ENCODE results near the gene TNPO3. TPM values are rescaled to one million over a fixed set of nuclear protein-coding genes. Genes with fewer than 3 reads are reported as not detected.

Gene TNPO3
- polyA plus RNA-seq, 1 of the 3 experiments (the other 2 are of a cell fraction), result 27.8 TPM

- WGBS (ENCODE audit: low lambda C conversion rate), result 86% methylated on average over 3 of the region's 7 CpGs
- H3K4me3 ChIP-seq (ENCODE audit: low read depth in 2 of 2, low read length in 1 of 2), result no peak overlapping the region
- H4K20me1 ChIP-seq (ENCODE audit: insufficient read depth), result no peaks in the 10 kb centered on the region
- peaks cover 3% of the 10 kb centered on the region for H3F3A ChIP-seq (replicated peaks; ENCODE audit: insufficient read depth)
- H3K4me2 ChIP-seq, result no peak overlapping the region
- CTCF ChIA-PET, result interaction anchor here (0.7 to 2.5 kb wide), 8 partner anchors 12 to 152 kb away, joined by 3 to 12 read pairs (median 3); no protein-coding TSS in a partner anchor
- H3K27ac ChIP-seq (ENCODE audit: low read depth in 2 of 2, low read length in 1 of 2), result no peak overlapping the region
- H3K4me1 ChIP-seq (ENCODE audit: control insufficient read depth in 1 of 2, insufficient read depth in 2 of 2, low read depth in 1 of 2, low read length in 1 of 2), result peaks cover 3 to 11% of the 10 kb centered on the region in 2 experiments; a peak in 1 of 4 replicates
- DNase-seq, result peak; percentile 35
- H3K9ac ChIP-seq, result no peak overlapping the region
- no peak overlapping the region for H2AFZ ChIP-seq (ENCODE audit: low read depth)
- no peaks in the 10 kb centered on the region for H3K36me3 ChIP-seq (replicated peaks in 1 of 2; ENCODE audit: control insufficient read depth in 1 of 2, insufficient read depth in 2 of 2, low read length in 1 of 2)
- TF ChIP-seq FOSL2 (IDR thresholded peaks at IDR 0.05; ENCODE audit: borderline replicate concordance, low read depth) (no peak), RAD21 (IDR thresholded peaks at IDR 0.05; ENCODE audit: low read length) (no peak), CHD2 (IDR thresholded peaks at IDR 0.05; ENCODE audit: low read length, partially characterized antibody) (no peak), POLR2AphosphoS5 (IDR thresholded peaks at IDR 0.05; ENCODE audit: low read depth, low read length) (no peak), JUND (IDR thresholded peaks at IDR 0.05) (no peak), SMC3 (IDR thresholded peaks at IDR 0.05; ENCODE audit: low read depth, low read length) (no peak), PBX3 (IDR thresholded peaks at IDR 0.05) (no peak), SIN3A (IDR thresholded peaks at IDR 0.05; ENCODE audit: borderline replicate concordance, low read depth, low read length) (no peak), IRF3 (IDR thresholded peaks at IDR 0.05; ENCODE audit: low read depth, low read length) (no peak)
- H3K9me2 ChIP-seq, result no peaks in the 10 kb centered on the region
- no peaks in the 10 kb centered on the region for H3K79me2 ChIP-seq (ENCODE audit: insufficient read depth)
- no peaks in the 10 kb centered on the region for H3K9me3 ChIP-seq
- POLR2A ChIA-PET, result no interaction called here
- H3K27me3 ChIP-seq (ENCODE audit: insufficient read depth), result peaks cover 40% of the 10 kb centered on the region
Observed at GRCh38 chr7:128939075-128939860, 115.6 kb downstream of the TNPO3 start.

- no peaks in the 10 kb centered on the region for H3K9me3 ChIP-seq
- peaks cover 3% of the 10 kb centered on the region for H3F3A ChIP-seq (replicated peaks; ENCODE audit: insufficient read depth)
- WGBS (ENCODE audit: low lambda C conversion rate), result 36% methylated on average over 25 of the region's 30 CpGs
- H3K9ac ChIP-seq, result peak overlapping the region; percentile 10
- TF ChIP-seq RXRA (IDR thresholded peaks at IDR 0.05; ENCODE audit: borderline replicate concordance, low read depth) (no peak), ELF1 (IDR thresholded peaks at IDR 0.05) (no peak), SIN3A (IDR thresholded peaks at IDR 0.05; ENCODE audit: borderline replicate concordance, low read depth, low read length) (no peak), EZH2phosphoT487 (IDR thresholded peaks at IDR 0.05; ENCODE audit: borderline replicate concordance, low read depth) (no peak), CTCF (IDR thresholded peaks at IDR 0.05) (no peak), TEAD4 (IDR thresholded peaks at IDR 0.05; ENCODE audit: borderline replicate concordance, insufficient read depth) (no peak), FOXM1 (IDR thresholded peaks at IDR 0.05; ENCODE audit: low read depth) (no peak), TAF1 (IDR thresholded peaks at IDR 0.05; ENCODE audit: borderline replicate concordance, low read depth, low read length) (no peak), CHD2 (IDR thresholded peaks at IDR 0.05; ENCODE audit: low read length, partially characterized antibody) (no peak)
- peak overlapping the region; percentile 60 to 68 for H3K4me3 ChIP-seq (ENCODE audit: low read depth in 2 of 2, low read length in 1 of 2)
- H3K79me2 ChIP-seq (ENCODE audit: insufficient read depth), result no peaks in the 10 kb centered on the region
- no peak overlapping the region for H3K27ac ChIP-seq (ENCODE audit: low read depth in 2 of 2, low read length in 1 of 2)
- ChIA-PET POLR2A (interaction anchor here (0.5 to 1.3 kb wide), 3 partner anchors 10 to 280 kb away, joined by 3 to 7 read pairs (median 4); no protein-coding TSS in a partner anchor), CTCF (interaction anchor here (1.7 kb wide), 1 partner anchor 35 kb away, joined by 5 read pairs; no protein-coding TSS in a partner anchor)
- no peaks in the 10 kb centered on the region for H3K36me3 ChIP-seq (replicated peaks in 1 of 2; ENCODE audit: control insufficient read depth in 1 of 2, insufficient read depth in 2 of 2, low read length in 1 of 2)
- DNase-seq, result peak; percentile 70
- no peaks in the 10 kb centered on the region for H4K20me1 ChIP-seq (ENCODE audit: insufficient read depth)
- no peaks in the 10 kb centered on the region for H3K9me2 ChIP-seq
- peaks cover 41% of the 10 kb centered on the region for H3K27me3 ChIP-seq (ENCODE audit: insufficient read depth)
- H3K4me2 ChIP-seq, result peak overlapping the region; percentile 96
- H3K4me1 ChIP-seq (ENCODE audit: control insufficient read depth in 1 of 2, insufficient read depth in 2 of 2, low read depth in 1 of 2, low read length in 1 of 2), result peaks cover 3 to 11% of the 10 kb centered on the region in 2 experiments; a peak in 1 of 4 replicates
- peak overlapping the region; percentile 79 for H2AFZ ChIP-seq (ENCODE audit: low read depth)
Observed at GRCh38 chr7:128938544-128939074, 116.3 kb downstream of the TNPO3 start.

Measured in SK-N-SH (cell line).